Heart left ventricle (tissue), 13 donors: ENCODE results near the gene NXPH3.

Experiments
- CTCF ChIP-seq, 12 donors: fragments of 200-600 bp; sonication (generic) in 4 of 12; IDR thresholded peaks; one replicate each; pipeline versions ENCODE4 v1.5.0 to v1.8.0; 2018 to 2022; ENCODE audit warnings: antibody characterized with exemption in 12 of 12, mild to moderate bottlenecking in 5 of 12
- POLR2A ChIP-seq, 2 donors: fragments of 450-650 bp; IDR thresholded peaks; one replicate each; pipeline ENCODE4 v1.6.1; 2017; ENCODE audit warnings: antibody characterized with exemption in 2 of 2, mild to moderate bottlenecking in 2 of 2, moderate library complexity in 2 of 2
- donor health status: ischemic (EF 13 %, LVEDD 7.1; RV severe dilation, severe dysfunction).
- donor health status: DM: no; HTN: yes; CAD: no.
- donor health status: DM: no; HTN: no; CAD: no.
- donor health status: ischemic (EF 25% LVEDD 6.9; RV normal size, moderate dysfunction).
- donor health status: ischemic (EF 25% LVEDD 5.7; RV mildly dilated, moderate dysfunction).
- donor health status: ischemic (EF 35%, LVEDD 5.7; RV mildly dilated, moderate dysfunction).
- donor health status: nonischemic (EF 11% LVEDD 7.7; RV severe dilation, severe dysfunction).
- donor health status: DM: yes; HTN: yes; CAD: no.
- donor health status: PGD.
- donor health status: ischemic (EF 29% LVEDD 5.4; RV normal size, mild dysfunction).
- donor health status: nonischemic (EF 23%, LVEDD 6.1; RV moderate dilation, normal function).

GRCh38 chr17:49621946-49622529, 46.4 kb downstream of the NXPH3 start:
- TF ChIP-seq POLR2A (IDR thresholded peaks at IDR 0.05): no peak
- no peak for TF ChIP-seq CTCF (IDR thresholded peaks at IDR 0.05)
